Thoracic aorta (tissue), 2 donors: ENCODE measurements around the gene TBC1D8. TPM values are rescaled to one million over a fixed set of nuclear protein-coding genes. Genes with fewer than 3 reads are reported as not detected.

ENCODE experiments used
- ATAC-seq: fragments of 150-250 bp; one replicate; pipeline ENCODE4 v1.8.0; 2017; ENCODE audit warnings: low read depth; ENCODE audit not compliant: insufficient number of reproducible peaks, low FRiP score
- DNase-seq: peaks from one replicate; pipeline ENCODE4 v3.0.0-alpha.2; 2020; ENCODE audit warnings: low spot score
- H3K27ac ChIP-seq, 2 donors: fragments of 200-600 bp; sonication (generic); 1 replicate in 1 of 2; 2 replicates in 1 of 2; pipeline ENCODE4 v1.5.1; 2016; ENCODE audit warnings: mild to moderate bottlenecking in 2 of 2, moderate library complexity in 2 of 2
- H3K27me3 ChIP-seq: fragments of 200-600 bp; sonication (generic); replicated peaks from 2 replicates; pipeline ENCODE4 v1.6.0; 2016; ENCODE audit warnings: mild to moderate bottlenecking; ENCODE audit not compliant: insufficient read depth
- H3K36me3 ChIP-seq: fragments of 200-600 bp; sonication (generic); one replicate; pipeline ENCODE4 v1.5.1; 2016
- H3K4me1 ChIP-seq, 2 donors: fragments of 200-600 bp; sonication (generic); 1 replicate in 1 of 2; 2 replicates in 1 of 2; pipeline versions ENCODE4 v1.5.1 to v1.6.0; 2016; ENCODE audit warnings: low read depth in 2 of 2, mild to moderate bottlenecking in 1 of 2; ENCODE audit not compliant: control insufficient read depth in 1 of 2
- H3K4me3 ChIP-seq: fragments of 200-600 bp; sonication (generic); 2 replicates; pipeline ENCODE4 v1.5.1; 2016; ENCODE audit warnings: mild to moderate bottlenecking
- H3K9me3 ChIP-seq: fragments of 200-600 bp; sonication (generic); 2 replicates; pipeline ENCODE4 v1.5.1; 2016
- total RNA-seq, 2 donors: library from RNA; depleted of rRNA; stranded (reverse); fragments of >200 nt; gene quantifications; one replicate each; pipeline versions ENCODE4 v1.1.0 to v1.2.3, GENCODE V29; 2016
- TF ChIP-seq, protein P1 (sequence below): fragments of 200-600 bp; sonication (generic); IDR thresholded peaks from one replicate; pipeline ENCODE4 v1.5.1; 2019; ENCODE audit warnings: antibody characterized with exemption

TBC1D8 gene
- total RNA-seq, 2 donors from 2014 or later, result 47.4 to 62.0 TPM

DNA sequence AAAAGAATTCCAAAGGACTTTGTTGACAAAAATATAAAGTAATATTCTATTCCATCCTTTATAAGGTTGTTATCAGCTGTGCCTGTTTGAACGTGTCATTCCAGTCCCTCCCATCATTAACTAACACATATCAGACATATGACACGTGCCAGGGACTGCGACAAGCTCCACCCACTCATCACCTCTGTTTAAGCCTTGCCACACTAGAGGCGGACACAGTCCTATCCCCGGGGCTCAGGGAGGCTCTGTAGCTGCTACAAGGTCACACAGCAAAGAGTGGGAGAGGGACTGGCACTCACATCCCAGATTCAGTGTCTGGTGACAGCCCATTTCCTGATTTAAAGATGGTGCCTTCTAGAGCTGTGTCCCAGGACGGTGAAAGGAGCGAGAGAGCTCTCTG is 30.0 kb downstream of the TBC1D8 start:
- TF ChIP-seq, protein P1, sequence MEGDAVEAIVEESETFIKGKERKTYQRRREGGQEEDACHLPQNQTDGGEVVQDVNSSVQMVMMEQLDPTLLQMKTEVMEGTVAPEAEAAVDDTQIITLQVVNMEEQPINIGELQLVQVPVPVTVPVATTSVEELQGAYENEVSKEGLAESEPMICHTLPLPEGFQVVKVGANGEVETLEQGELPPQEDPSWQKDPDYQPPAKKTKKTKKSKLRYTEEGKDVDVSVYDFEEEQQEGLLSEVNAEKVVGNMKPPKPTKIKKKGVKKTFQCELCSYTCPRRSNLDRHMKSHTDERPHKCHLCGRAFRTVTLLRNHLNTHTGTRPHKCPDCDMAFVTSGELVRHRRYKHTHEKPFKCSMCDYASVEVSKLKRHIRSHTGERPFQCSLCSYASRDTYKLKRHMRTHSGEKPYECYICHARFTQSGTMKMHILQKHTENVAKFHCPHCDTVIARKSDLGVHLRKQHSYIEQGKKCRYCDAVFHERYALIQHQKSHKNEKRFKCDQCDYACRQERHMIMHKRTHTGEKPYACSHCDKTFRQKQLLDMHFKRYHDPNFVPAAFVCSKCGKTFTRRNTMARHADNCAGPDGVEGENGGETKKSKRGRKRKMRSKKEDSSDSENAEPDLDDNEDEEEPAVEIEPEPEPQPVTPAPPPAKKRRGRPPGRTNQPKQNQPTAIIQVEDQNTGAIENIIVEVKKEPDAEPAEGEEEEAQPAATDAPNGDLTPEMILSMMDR, result no peak
- no peak for ATAC-seq
- Histone ChIP-seq H3K27ac (peak overlapping the region; percentile 4 to 82), H3K27me3 (no peaks in the 10 kb centered on the region), H3K4me3 (no peak overlapping the region), H3K4me1 (peaks cover 58 to 64% of the 10 kb centered on the region in 2 donors), H3K9me3 (no peaks in the 10 kb centered on the region), H3K36me3 (no peaks in the 10 kb centered on the region)
- no peak for DNase-seq

DNA sequence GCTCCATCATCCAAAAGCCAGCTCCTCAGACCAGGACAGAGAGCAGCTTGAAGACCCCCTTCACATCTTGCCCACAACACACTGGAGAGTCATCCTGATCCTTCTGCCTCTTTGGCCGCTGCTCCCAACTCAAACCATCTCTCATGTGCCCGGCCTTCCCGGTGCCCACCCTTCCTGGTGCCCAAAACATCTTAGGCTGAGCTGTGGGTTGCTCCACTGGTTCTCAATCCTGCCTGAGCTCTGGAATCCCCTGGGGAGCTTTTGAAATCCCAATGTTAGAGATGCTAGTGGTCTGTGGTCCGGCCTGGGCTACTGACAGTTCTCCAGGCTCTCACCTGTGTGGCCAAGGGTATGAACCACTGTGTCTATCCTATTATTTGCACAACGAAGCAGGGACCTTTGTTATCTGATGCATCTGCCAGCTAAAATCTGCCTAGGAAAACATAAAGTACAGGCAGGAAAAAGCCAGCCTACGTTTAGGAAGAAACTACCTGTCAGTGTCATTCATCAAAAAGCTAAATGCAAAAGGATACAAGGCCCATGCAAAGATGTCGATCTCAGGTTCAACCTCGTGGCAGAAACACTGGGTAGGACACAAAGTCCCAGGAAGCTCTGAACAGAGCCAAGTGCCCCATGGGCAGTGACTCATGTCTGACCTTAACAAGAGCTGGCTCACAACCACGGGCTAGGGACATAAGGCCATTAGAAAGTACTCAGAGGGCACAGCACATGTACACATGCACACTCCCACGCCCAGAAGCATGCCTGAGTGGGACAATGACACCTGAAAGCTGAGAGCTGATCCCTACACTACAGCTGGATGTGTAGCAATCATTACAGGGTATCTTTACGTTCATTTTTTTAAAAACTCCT is 30.8 kb downstream of the TBC1D8 start:
- DNase-seq, result peak; percentile 85
- ATAC-seq, result peak; percentile 65
- H3K4me3 ChIP-seq, result no peak overlapping the region
- TF ChIP-seq, protein P1, result no peak
- H3K36me3 ChIP-seq, result no peaks in the 10 kb centered on the region
- no peaks in the 10 kb centered on the region for H3K9me3 ChIP-seq
- peak overlapping the region; percentile 81 to 82 for H3K27ac ChIP-seq
- peaks cover 50 to 56% of the 10 kb centered on the region in 2 donors for H3K4me1 ChIP-seq
- H3K27me3 ChIP-seq, result no peaks in the 10 kb centered on the region

DNA sequence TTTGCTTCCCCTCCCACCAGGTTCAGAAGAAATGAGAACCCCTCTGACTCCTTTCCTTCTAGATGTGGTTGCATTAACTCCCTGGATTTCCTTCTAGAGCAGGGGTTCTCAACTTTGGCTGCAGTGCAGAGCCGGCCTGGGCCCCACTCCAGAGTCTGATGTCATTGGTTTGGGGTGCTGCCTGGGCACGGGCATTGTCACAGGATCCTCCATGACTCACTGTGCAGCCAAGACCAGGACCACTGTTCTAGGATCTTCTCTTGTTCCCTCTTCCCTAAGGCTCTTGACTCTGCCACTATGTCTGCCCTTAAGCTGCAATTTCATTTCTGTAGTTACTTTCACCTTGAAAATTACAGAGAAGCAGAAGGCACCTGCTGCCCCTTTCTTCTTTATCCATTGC is 31.8 kb downstream of the TBC1D8 start:
- H3K9me3 ChIP-seq, result no peaks in the 10 kb centered on the region
- H3K27me3 ChIP-seq, result no peaks in the 10 kb centered on the region
- ATAC-seq (no peak), DNase-seq (no peak)
- peak overlapping the region; percentile 81 to 82 for H3K27ac ChIP-seq
- H3K4me3 ChIP-seq, result no peak overlapping the region
- peaks cover 43 to 47% of the 10 kb centered on the region in 2 donors for H3K4me1 ChIP-seq
- TF ChIP-seq, protein P1, result no peak
- H3K36me3 ChIP-seq, result no peaks in the 10 kb centered on the region

DNA sequence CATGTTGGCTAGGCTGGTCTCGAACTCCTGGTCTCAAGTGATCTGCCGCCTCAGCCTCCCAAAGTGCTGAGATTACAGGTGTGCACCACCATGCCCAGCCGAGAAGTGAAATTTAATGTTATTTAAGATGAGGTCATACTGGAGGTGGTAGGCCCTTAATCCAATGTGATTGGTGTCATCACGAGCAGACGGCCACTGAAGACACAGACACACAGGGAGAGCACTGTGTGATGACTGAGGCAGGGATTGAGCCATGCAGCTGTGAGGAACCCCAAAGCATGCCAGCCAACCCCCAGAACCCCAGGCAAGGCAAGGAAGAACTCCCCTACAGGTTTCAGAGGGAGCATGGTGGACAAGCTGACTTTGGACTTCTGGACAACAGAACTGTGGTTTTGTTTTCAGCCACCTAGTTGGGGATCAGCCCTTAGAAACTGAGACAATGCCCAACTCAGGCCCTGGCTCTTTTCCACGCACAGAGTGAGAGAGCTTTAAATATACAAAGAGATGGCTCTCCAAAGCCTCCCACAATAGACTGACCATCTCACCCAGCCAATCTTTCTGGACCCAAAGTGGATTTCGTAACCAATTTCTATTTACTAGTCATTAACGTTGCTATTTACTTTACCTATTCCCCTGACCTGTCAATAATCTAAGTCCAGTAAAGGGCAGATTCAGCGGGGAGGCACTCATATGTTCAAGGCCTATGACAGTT is 34.2 kb downstream of the TBC1D8 start:
- Histone ChIP-seq H3K36me3 (no peaks in the 10 kb centered on the region), H3K4me1 (peaks cover 31 to 45% of the 10 kb centered on the region in 2 donors), H3K9me3 (no peaks in the 10 kb centered on the region), H3K27ac (no peak overlapping the region), H3K27me3 (no peaks in the 10 kb centered on the region), H3K4me3 (no peak overlapping the region)
- DNase-seq (no peak), ATAC-seq (no peak)
- TF ChIP-seq, protein P1, result no peak

DNA sequence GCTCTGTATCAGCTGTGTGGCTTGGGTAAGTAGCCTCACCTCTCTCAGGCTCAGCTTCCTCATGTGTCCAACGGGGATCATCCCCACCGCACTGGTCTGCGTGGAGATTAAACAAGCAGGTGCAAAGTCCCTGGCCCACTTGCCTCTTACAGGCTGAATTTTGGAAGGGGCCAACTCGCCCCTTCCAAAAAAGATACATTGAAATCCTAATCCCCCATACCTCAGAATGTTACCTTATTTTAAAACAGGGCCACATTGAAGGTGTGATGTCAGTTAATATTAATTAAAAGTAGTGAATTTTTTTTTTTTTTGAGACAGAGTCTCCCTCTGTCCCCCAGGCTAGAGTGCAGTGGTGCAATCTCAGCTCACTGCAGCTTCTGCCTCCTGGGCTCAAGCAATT is 34.8 kb downstream of the TBC1D8 start:
- no peaks in the 10 kb centered on the region for H3K36me3 ChIP-seq
- H3K4me1 ChIP-seq, result peaks cover 31 to 48% of the 10 kb centered on the region in 2 donors
- DNase-seq, result no peak
- no peak overlapping the region for H3K27ac ChIP-seq
- no peak for ATAC-seq
- TF ChIP-seq, protein P1, result no peak
- H3K27me3 ChIP-seq, result no peaks in the 10 kb centered on the region
- H3K4me3 ChIP-seq, result no peak overlapping the region
- no peaks in the 10 kb centered on the region for H3K9me3 ChIP-seq
